Brain microvascular endothelial cell (primary cell): ENCODE measurements around the gene MEX3D.

ENCODE experiments used
- DNase-seq: peaks from one replicate; pipeline ENCODE4 v3.0.0-alpha.2; 2020
- H3K27ac ChIP-seq: fragments of 250-450 bp; sonication (Bioruptor Pico); 2 replicates; pipeline ENCODE4 v1.5.1; 2020; ENCODE audit warnings: mild to moderate bottlenecking, moderate library complexity
- H3K27me3 ChIP-seq: fragments of 250-450 bp; sonication (Bioruptor Pico); replicated peaks from 2 replicates; pipeline ENCODE4 v1.5.1; 2020; ENCODE audit warnings: mild to moderate bottlenecking
- H3K36me3 ChIP-seq: fragments of 250-450 bp; sonication (Bioruptor Pico); replicated peaks from 2 replicates; pipeline ENCODE4 v1.5.1; 2020; ENCODE audit warnings: mild to moderate bottlenecking
- H3K4me3 ChIP-seq: 2 replicates; pipeline ENCODE4 v1.5.1; 2011; ENCODE audit warnings: low read depth, mild to moderate bottlenecking, control low read depth, low read length, moderate library complexity
- in situ Hi-C: cut with HindIII; loops from 2 replicates; pipeline ENCODE4 v1.10.0; 2017; ENCODE audit warnings: low sequenced_read_pairs, low pct_ligation_motif_present
- TF ChIP-seq, protein P1 (sequence below): IDR thresholded peaks from 2 replicates; pipeline ENCODE4 v1.5.1; 2011; ENCODE audit warnings: low read depth, mild to moderate bottlenecking, moderate library complexity, low read length, control low read depth, inconsistent platforms; ENCODE audit errors: missing control alignments

Gene MEX3D

GRCh38 chr19:1567116-1567847 is 843 bp downstream of the MEX3D start:
- TF ChIP-seq, protein P1, sequence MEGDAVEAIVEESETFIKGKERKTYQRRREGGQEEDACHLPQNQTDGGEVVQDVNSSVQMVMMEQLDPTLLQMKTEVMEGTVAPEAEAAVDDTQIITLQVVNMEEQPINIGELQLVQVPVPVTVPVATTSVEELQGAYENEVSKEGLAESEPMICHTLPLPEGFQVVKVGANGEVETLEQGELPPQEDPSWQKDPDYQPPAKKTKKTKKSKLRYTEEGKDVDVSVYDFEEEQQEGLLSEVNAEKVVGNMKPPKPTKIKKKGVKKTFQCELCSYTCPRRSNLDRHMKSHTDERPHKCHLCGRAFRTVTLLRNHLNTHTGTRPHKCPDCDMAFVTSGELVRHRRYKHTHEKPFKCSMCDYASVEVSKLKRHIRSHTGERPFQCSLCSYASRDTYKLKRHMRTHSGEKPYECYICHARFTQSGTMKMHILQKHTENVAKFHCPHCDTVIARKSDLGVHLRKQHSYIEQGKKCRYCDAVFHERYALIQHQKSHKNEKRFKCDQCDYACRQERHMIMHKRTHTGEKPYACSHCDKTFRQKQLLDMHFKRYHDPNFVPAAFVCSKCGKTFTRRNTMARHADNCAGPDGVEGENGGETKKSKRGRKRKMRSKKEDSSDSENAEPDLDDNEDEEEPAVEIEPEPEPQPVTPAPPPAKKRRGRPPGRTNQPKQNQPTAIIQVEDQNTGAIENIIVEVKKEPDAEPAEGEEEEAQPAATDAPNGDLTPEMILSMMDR = no peak
- H3K27me3 ChIP-seq = no peaks in the 10 kb centered on the region
- peak; percentile 9 for DNase-seq
- peak overlapping the region; percentile 79 for H3K4me3 ChIP-seq
- in situ Hi-C loops = no loop called here
- peak overlapping the region; percentile 86 for H3K27ac ChIP-seq
- peaks cover 2% of the 10 kb centered on the region for H3K36me3 ChIP-seq

DNA sequence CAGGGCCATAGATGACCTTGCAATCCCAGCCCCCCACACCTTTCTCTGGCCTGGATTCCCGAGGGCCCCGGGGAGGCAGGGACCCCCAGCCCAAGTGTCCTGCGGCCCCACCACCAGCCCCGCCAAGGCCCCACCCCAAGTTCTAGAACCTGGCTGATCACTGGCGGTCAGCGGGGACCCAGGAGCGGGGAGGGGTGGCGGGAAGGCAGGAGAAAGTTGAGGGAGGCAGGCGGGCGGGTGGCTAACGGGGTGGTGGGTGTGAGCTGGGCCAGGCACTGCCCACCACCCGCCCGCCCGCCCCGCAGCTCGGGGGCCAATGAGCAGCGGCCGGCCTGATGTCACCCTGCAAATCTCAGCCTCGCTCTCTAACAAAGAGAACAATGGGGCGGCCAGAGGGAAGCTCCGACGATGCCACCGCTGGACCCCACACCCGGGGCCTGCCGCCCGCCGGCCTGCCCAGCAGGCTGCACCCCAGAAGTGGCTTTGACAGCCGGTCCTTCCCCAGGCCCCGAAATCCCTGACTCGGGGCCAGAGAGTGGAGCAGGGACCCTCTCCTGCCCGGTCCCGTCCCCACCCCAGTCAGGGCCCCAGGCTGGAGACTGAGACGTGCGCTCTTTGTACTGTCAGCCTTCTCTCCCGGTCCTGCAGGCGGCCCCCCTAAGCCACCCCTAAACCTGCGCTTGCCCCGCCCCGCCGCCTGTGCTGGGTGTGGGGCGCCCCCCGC is 1.6 kb downstream of the MEX3D start:
- in situ Hi-C loops = no loop called here
- peaks cover 2% of the 10 kb centered on the region for H3K36me3 ChIP-seq
- H3K4me3 ChIP-seq = peak overlapping the region; percentile 79
- TF ChIP-seq, protein P1 = no peak
- H3K27me3 ChIP-seq = no peaks in the 10 kb centered on the region
- H3K27ac ChIP-seq = peak overlapping the region; percentile 86
- peak; percentile 76 for DNase-seq

GRCh38 chr19:1563251-1563650 is 4.9 kb downstream of the MEX3D start:
- in situ Hi-C loops = no loop called here
- TF ChIP-seq, protein P1 = no peak
- Histone ChIP-seq H3K27ac (no peak overlapping the region), H3K36me3 (peaks cover 2% of the 10 kb centered on the region), H3K27me3 (no peaks in the 10 kb centered on the region), H3K4me3 (no peak overlapping the region)
- DNase-seq = no peak

- in situ Hi-C loops = no loop called here
- no peak for DNase-seq
- H3K36me3 ChIP-seq = peaks cover 6% of the 10 kb centered on the region
- no peaks in the 10 kb centered on the region for H3K27me3 ChIP-seq
- no peak overlapping the region for H3K27ac ChIP-seq
- TF ChIP-seq, protein P1 = no peak
- H3K4me3 ChIP-seq = no peak overlapping the region
Observed at GRCh38 chr19:1561236-1561842, 6.8 kb downstream of the MEX3D start.

GRCh38 chr19:1560286-1560882 is 7.7 kb downstream of the MEX3D start:
- no peak overlapping the region for H3K27ac ChIP-seq
- no peaks in the 10 kb centered on the region for H3K27me3 ChIP-seq
- H3K4me3 ChIP-seq = no peak overlapping the region
- TF ChIP-seq, protein P1 = no peak
- DNase-seq = no peak
- peaks cover 8% of the 10 kb centered on the region for H3K36me3 ChIP-seq
- in situ Hi-C loops = no loop called here
